Measurements from ENCODE around the gene NUDCD3.

The NUDCD3 gene

DNA sequence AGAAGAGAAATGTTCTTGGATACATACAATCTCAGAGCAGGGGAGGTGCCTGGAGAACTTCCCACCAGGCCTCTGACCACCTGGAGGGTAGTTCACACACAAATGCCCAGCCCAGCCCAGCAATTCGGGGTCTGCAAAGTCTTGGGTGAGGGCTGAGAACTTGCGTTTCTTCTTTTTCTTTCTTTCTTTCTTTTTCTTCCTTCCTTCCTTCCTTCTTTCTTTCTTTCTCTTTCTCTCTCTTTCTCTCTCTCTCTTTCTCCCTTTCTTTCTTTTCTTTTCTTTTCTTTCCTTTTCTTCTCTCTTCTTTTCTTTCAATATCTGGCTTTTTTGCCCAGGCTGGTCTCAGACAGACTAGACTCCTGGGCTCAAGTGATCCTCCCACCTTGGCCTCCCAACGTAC is 28.3 kb upstream of the NUDCD3 start:
- in situ Hi-C loops (cut with HindIII; ENCODE audit: low sequenced_read_pairs): no loop called here
- DNase-seq (ENCODE audit: low read depth, low spot score): no peak
- TF ChIP-seq CTCF (IDR thresholded peaks at IDR 0.05; ENCODE audit: low read depth, low read length): no peak
- no peak overlapping the region for H3K4me3 ChIP-seq (ENCODE audit: low read depth, low read length)

GRCh38 chr7:44517175-44517574 is 26.7 kb upstream of the NUDCD3 start:
- in situ Hi-C loops (cut with HindIII; ENCODE audit: low sequenced_read_pairs): no loop called here
- no peak for DNase-seq (ENCODE audit: low read depth, low spot score)
- no peak for TF ChIP-seq CTCF (IDR thresholded peaks at IDR 0.05; ENCODE audit: low read depth, low read length)
- H3K4me3 ChIP-seq (ENCODE audit: low read depth, low read length): no peak overlapping the region

DNA sequence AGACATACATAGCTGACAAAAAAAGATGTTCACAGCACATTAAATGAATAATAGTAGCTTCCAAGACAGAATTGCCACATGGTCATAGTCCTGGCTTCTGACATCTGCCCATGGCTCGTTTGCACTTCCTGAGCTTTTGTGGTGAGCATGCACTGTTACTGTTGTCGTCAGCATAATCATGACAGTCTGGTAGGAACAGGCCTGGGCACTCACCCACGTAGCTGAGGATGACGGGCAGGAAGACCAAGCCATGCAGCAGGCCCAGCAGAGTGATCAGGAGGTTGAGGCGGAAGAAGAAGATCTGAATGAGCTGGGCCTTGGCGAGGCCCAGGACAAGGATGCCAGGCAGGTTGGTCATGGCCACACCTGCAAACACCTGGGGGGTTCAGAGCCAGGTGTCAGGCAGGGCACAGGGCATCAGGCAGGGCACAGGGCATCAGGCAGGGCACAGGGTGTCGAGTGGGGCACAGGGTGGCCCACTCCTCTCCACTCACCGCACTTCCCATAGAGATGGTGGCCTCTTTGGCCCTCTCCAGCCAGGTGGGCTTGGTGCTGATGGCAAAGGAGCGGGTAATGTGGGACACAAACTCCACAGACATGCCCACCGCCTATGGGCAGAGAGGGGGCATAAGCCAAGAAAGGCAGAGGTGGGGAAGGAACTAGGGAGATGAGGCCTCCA is 25.3 kb upstream of the NUDCD3 start:
- no peak for TF ChIP-seq CTCF (IDR thresholded peaks at IDR 0.05; ENCODE audit: low read depth, low read length)

DNA sequence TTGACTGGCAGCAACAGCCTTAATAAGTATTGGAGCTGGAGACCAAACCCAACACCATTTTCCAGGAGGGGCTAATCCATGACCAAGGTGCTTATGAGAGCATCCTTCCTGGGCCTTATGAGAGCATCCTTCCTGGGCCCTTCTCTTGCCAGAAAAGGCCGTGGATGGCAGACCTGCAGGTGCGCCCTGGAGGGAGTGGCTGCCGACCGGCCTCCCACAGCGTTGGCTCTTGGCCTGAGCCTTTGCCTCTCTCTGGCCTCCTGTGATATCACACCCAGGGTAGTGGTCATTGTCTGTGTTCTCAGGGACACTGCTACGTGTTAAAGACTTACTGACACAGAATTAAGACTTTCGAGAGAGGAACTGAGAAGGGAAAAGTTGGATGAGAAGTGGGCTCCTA is 22.3 kb upstream of the NUDCD3 start:
- TF ChIP-seq CTCF (IDR thresholded peaks at IDR 0.05; ENCODE audit: low read depth, low read length): no peak
- H3K4me3 ChIP-seq (ENCODE audit: low read depth, low read length): no peak overlapping the region
- in situ Hi-C loops (cut with HindIII; ENCODE audit: low sequenced_read_pairs): no loop called here
- DNase-seq (ENCODE audit: low read depth, low spot score): no peak

More for the DNA sequence above, 25.3 kb upstream of the NUDCD3 start:
- no peak for DNase-seq (ENCODE audit: low read depth, low spot score)
- H3K4me3 ChIP-seq (ENCODE audit: low read depth, low read length): no peak overlapping the region
- in situ Hi-C loops (cut with HindIII; ENCODE audit: low sequenced_read_pairs): no loop called here

GRCh38 chr7:44511863-44512468 is 21.5 kb upstream of the NUDCD3 start:
- H3K4me3 ChIP-seq (ENCODE audit: low read depth, low read length): no peak overlapping the region
- in situ Hi-C loops (cut with HindIII; ENCODE audit: low sequenced_read_pairs): no loop called here
- no peak for DNase-seq (ENCODE audit: low read depth, low spot score)
- TF ChIP-seq CTCF (IDR thresholded peaks at IDR 0.05; ENCODE audit: low read depth, low read length): no peak

DNA sequence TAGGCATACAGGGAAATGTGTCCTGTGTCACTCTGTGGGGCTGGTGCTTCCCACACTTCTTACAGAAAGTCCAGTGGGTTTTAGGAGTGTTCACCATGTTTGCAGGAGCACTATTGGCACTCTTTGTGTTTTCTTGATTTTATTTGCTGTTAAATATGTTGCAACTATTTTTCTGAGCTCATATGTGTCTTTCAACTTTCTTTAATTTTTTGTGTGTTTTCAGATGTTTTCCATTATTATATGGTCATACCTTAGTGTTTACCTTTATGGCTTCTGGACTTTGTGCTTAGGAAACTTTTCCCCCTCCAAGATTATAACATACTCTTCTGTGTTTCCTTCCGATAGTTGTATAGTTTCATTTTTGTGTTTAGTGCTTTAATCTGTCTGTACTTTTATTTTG is 20.8 kb upstream of the NUDCD3 start:
- no peak overlapping the region for H3K4me3 ChIP-seq (ENCODE audit: low read depth, low read length)
- no peak for TF ChIP-seq CTCF (IDR thresholded peaks at IDR 0.05; ENCODE audit: low read depth, low read length)
- in situ Hi-C loops (cut with HindIII; ENCODE audit: low sequenced_read_pairs): no loop called here
- DNase-seq (ENCODE audit: low read depth, low spot score): no peak

All from astrocyte of the spinal cord (primary cell).